Measurements from ENCODE around the gene CKMT2. TPM values are rescaled to one million over a fixed set of nuclear protein-coding genes. Genes with fewer than 3 reads are reported as not detected.

CKMT2 gene
- total RNA-seq, 1 experiment from 2014 or later, result not detected

DNA sequence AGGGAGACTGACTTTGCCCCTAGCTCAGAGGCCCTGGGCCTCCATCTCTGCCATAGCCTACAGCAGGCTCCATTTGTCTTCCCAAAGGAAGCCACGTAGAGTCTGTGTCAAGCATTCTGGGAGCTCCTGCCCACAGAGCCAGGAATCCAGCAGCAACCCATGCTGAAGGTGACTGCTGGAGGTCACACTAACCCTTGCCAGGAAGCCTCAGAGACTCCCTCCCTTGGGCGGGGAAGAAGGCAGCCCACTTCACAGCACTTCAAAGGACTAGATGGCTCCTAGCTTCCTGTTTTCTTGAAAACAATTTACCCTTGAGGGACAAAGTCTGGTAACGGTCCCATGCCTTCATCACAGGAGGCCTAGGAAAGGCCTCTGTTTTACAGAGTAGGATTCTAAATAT lies 1.7 kb downstream of the CKMT2 start:
- no peak overlapping the region for H3K4me2 ChIP-seq (ENCODE audit: low read depth, low read length, poor library complexity, severe bottlenecking)
- H3K4me3 ChIP-seq (ENCODE audit: low read length), result no peak overlapping the region
- H3K36me3 ChIP-seq (ENCODE audit: insufficient read depth, low read length), result no peaks in the 10 kb centered on the region
- no peaks in the 10 kb centered on the region for H3K79me2 ChIP-seq (ENCODE audit: low read length)
- H3K9me3 ChIP-seq (ENCODE audit: low read length), result no peaks in the 10 kb centered on the region
- no peak overlapping the region for H2AFZ ChIP-seq (ENCODE audit: low read length)
- H4K20me1 ChIP-seq (ENCODE audit: insufficient read depth, low read depth, low read length), result no peaks in the 10 kb centered on the region
- peaks cover 6% of the 10 kb centered on the region; the same call in 1 of the 2 replicates for H3K4me1 ChIP-seq (ENCODE audit: low read length)
- H3K9ac ChIP-seq (ENCODE audit: low read length), result no peak overlapping the region
- no peak for DNase-seq
- no peak overlapping the region for H3K27ac ChIP-seq (ENCODE audit: low read length)
- H3K9me2 ChIP-seq (replicated peaks; ENCODE audit: insufficient read depth, low read length), result no peaks in the 10 kb centered on the region
- H3K27me3 ChIP-seq (ENCODE audit: low read length), result no peaks in the 10 kb centered on the region

GRCh38 chr5:81235287-81236072 lies 2.4 kb downstream of the CKMT2 start:
- no peaks in the 10 kb centered on the region for H3K79me2 ChIP-seq (ENCODE audit: low read length)
- H3K4me3 ChIP-seq (ENCODE audit: low read length), result no peak overlapping the region
- H3K4me1 ChIP-seq (ENCODE audit: low read length), result 0 out of 2 replicates have a peak, but pooled peaks cover 4% of the 10 kb centered on the region
- no peak overlapping the region for H3K4me2 ChIP-seq (ENCODE audit: low read depth, low read length, poor library complexity, severe bottlenecking)
- H4K20me1 ChIP-seq (ENCODE audit: insufficient read depth, low read depth, low read length), result no peaks in the 10 kb centered on the region
- no peak overlapping the region for H3K27ac ChIP-seq (ENCODE audit: low read length)
- H3K27me3 ChIP-seq (ENCODE audit: low read length), result no peaks in the 10 kb centered on the region
- no peak for DNase-seq
- no peak overlapping the region for H3K9ac ChIP-seq (ENCODE audit: low read length)
- no peaks in the 10 kb centered on the region for H3K9me2 ChIP-seq (replicated peaks; ENCODE audit: insufficient read depth, low read length)
- no peaks in the 10 kb centered on the region for H3K9me3 ChIP-seq (ENCODE audit: low read length)
- H3K36me3 ChIP-seq (ENCODE audit: insufficient read depth, low read length), result no peaks in the 10 kb centered on the region
- no peak overlapping the region for H2AFZ ChIP-seq (ENCODE audit: low read length)

DNA sequence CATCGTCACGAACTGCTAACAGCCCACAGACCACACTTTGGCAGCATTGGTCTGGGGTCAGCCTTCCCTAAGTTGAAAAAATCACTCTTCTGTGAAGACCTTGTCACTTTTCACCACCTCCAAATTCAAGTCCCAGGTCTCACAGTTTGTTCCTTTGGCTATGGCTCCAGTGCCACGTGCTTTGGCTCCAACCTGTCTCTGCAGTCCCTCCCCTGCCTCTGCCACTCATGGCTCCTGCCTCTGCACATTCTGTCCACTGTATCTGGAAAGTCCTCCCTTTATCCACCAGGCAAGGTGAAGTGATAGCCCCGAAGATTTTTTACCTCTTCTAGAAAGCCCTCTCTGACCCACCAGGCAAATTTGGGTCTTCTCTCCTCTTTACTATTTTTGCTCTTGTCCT lies 5.3 kb downstream of the CKMT2 start:
- DNase-seq, result no peak
- H3K36me3 ChIP-seq (ENCODE audit: insufficient read depth, low read length), result no peaks in the 10 kb centered on the region
- no peak overlapping the region for H3K4me2 ChIP-seq (ENCODE audit: low read depth, low read length, poor library complexity, severe bottlenecking)
- H3K9me3 ChIP-seq (ENCODE audit: low read length), result no peaks in the 10 kb centered on the region
- H3K4me1 ChIP-seq (ENCODE audit: low read length), result peaks cover 6% of the 10 kb centered on the region
- H3K9ac ChIP-seq (ENCODE audit: low read length), result no peak overlapping the region
- no peaks in the 10 kb centered on the region for H3K27me3 ChIP-seq (ENCODE audit: low read length)
- H3K79me2 ChIP-seq (ENCODE audit: low read length), result no peaks in the 10 kb centered on the region
- H4K20me1 ChIP-seq (ENCODE audit: insufficient read depth, low read depth, low read length), result no peaks in the 10 kb centered on the region
- H3K9me2 ChIP-seq (replicated peaks; ENCODE audit: insufficient read depth, low read length), result no peaks in the 10 kb centered on the region
- no peak overlapping the region for H3K4me3 ChIP-seq (ENCODE audit: low read length)
- no peak overlapping the region for H2AFZ ChIP-seq (ENCODE audit: low read length)
- H3K27ac ChIP-seq (ENCODE audit: low read length), result no peak overlapping the region

DNA sequence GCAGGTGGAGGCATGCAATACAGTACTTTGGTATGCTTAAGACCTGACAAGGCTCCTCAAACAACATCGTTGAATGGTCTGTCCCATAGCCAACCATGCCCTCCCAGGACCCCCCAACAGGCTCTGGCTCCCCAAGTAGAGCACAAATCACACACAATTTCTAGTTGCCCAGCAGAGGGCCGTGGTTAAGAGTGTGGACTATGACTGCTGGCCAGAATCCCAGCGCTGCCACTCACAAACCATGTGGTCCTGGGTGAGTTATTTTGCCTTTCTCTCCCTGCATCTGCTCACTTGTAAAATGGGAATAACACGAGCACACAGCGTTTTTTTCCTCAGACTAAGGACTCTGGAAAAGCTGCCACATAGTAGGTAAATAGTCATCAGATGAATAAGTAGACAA lies 6.5 kb downstream of the CKMT2 start:
- Histone ChIP-seq H3K4me1 (ENCODE audit: low read length) (peaks cover 6% of the 10 kb centered on the region), H3K4me3 (ENCODE audit: low read length) (no peak overlapping the region), H3K27ac (ENCODE audit: low read length) (no peak overlapping the region), H2AFZ (ENCODE audit: low read length) (no peak overlapping the region), H3K4me2 (ENCODE audit: low read depth, low read length, poor library complexity, severe bottlenecking) (no peak overlapping the region), H3K27me3 (ENCODE audit: low read length) (no peaks in the 10 kb centered on the region), H3K9me3 (ENCODE audit: low read length) (no peaks in the 10 kb centered on the region), H4K20me1 (ENCODE audit: insufficient read depth, low read depth, low read length) (no peaks in the 10 kb centered on the region), H3K79me2 (ENCODE audit: low read length) (no peaks in the 10 kb centered on the region), H3K9ac (ENCODE audit: low read length) (no peak overlapping the region), H3K9me2 (replicated peaks; ENCODE audit: insufficient read depth, low read length) (no peaks in the 10 kb centered on the region), H3K36me3 (ENCODE audit: insufficient read depth, low read length) (no peaks in the 10 kb centered on the region)
- no peak for DNase-seq

DNA sequence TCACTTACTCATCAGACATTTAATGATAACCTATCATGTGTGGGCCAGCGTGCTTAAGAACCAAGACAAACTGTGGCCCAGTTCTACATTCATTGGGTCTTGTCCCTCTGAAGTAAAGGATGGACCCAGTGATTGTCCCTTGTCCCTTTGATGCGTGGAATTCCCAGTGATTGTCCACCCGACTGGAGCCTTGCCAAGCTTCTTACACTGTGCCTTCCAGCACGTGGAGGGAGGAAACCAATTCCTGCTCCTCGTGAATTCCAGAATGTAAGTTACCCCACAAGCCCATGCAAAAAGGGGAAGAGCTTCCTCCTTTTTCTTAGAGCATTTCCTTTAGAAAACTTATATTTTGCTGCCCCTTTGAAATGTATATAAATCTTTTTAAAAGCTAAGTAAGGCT lies 7.9 kb downstream of the CKMT2 start:
- Histone ChIP-seq H3K4me1 (ENCODE audit: low read length) (peaks cover 10% of the 10 kb centered on the region), H3K9me3 (ENCODE audit: low read length) (no peaks in the 10 kb centered on the region), H3K27ac (ENCODE audit: low read length) (no peak overlapping the region), H3K27me3 (ENCODE audit: low read length) (no peaks in the 10 kb centered on the region), H3K9me2 (replicated peaks; ENCODE audit: insufficient read depth, low read length) (no peaks in the 10 kb centered on the region), H3K9ac (ENCODE audit: low read length) (no peak overlapping the region), H3K4me3 (ENCODE audit: low read length) (no peak overlapping the region), H3K4me2 (ENCODE audit: low read depth, low read length, poor library complexity, severe bottlenecking) (no peak overlapping the region), H3K36me3 (ENCODE audit: insufficient read depth, low read length) (no peaks in the 10 kb centered on the region), H3K79me2 (ENCODE audit: low read length) (no peaks in the 10 kb centered on the region), H4K20me1 (ENCODE audit: insufficient read depth, low read depth, low read length) (no peaks in the 10 kb centered on the region), H2AFZ (ENCODE audit: low read length) (no peak overlapping the region)
- DNase-seq, result no peak

DNA sequence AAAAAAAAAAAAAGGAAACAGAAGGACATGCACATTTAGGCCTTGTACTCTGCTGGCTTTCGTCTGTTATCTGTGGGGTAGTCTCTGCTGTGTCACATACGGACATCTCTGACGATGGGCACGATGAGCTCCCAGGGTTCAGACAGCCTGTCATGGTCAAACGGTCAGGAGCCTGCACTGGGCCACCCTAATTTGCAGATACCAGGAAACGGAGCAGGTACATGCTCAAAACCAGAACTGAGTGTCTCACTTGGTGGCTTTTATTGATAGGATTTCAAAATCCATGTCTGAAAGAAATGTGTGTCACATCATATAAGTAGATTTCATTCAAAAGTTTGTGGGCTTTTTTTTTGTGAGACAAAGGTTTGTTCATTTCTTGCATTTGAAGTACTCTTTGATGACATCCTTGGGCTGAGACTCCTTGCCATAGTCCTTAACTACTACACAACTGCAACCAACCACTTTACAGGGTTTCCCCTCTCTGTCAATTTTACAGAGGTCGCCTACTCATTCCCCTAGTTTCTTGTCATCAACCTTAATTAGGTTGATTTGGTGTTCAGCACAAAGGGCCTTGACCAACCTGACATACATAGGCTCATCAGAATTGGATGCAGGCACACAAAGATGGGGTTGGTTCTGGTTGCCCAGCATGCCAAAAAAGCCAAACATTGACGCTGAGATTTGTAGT lies 9.0 kb downstream of the CKMT2 start:
- no peaks in the 10 kb centered on the region for H3K27me3 ChIP-seq (ENCODE audit: low read length)
- H3K9me2 ChIP-seq (replicated peaks; ENCODE audit: insufficient read depth, low read length), result no peaks in the 10 kb centered on the region
- H3K79me2 ChIP-seq (ENCODE audit: low read length), result no peaks in the 10 kb centered on the region
- DNase-seq, result no peak
- no peaks in the 10 kb centered on the region for H3K9me3 ChIP-seq (ENCODE audit: low read length)
- no peaks in the 10 kb centered on the region for H4K20me1 ChIP-seq (ENCODE audit: insufficient read depth, low read depth, low read length)
- no peaks in the 10 kb centered on the region for H3K36me3 ChIP-seq (ENCODE audit: insufficient read depth, low read length)
- H3K9ac ChIP-seq (ENCODE audit: low read length), result no peak overlapping the region
- H2AFZ ChIP-seq (ENCODE audit: low read length), result no peak overlapping the region
- H3K4me2 ChIP-seq (ENCODE audit: low read depth, low read length, poor library complexity, severe bottlenecking), result no peak overlapping the region
- peaks cover 10% of the 10 kb centered on the region for H3K4me1 ChIP-seq (ENCODE audit: low read length)
- H3K27ac ChIP-seq (ENCODE audit: low read length), result no peak overlapping the region
- H3K4me3 ChIP-seq (ENCODE audit: low read length), result no peak overlapping the region

DNA sequence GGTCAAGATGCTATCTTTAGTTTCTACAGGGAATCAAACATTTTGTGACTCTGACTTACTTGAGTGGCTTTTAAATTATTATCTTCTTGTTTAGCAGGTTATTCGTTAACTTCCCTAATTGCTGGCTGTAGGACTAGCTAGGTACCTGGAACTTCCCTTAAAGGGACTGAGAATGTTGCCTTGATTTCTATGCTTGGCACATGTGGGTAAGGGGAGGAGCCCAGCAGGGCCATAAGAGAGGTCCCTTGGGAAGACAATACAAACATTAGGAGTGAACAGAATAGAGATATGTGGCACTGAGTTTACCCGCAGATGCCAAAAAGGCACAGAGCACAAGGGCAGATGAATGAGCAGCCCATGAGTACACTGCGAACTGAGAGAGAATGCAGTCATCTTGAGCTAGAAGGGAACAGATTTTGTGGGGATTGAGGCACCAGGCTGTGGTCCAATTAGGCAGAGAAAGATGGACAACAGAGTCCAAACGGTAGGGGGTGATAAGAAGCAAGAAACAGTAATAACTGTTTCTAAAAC lies 9.8 kb downstream of the CKMT2 start:
- H4K20me1 ChIP-seq (ENCODE audit: insufficient read depth, low read depth, low read length), result no peaks in the 10 kb centered on the region
- no peak overlapping the region for H3K27ac ChIP-seq (ENCODE audit: low read length)
- H3K9me3 ChIP-seq (ENCODE audit: low read length), result no peaks in the 10 kb centered on the region
- DNase-seq, result no peak
- H2AFZ ChIP-seq (ENCODE audit: low read length), result no peak overlapping the region
- no peaks in the 10 kb centered on the region for H3K9me2 ChIP-seq (replicated peaks; ENCODE audit: insufficient read depth, low read length)
- H3K36me3 ChIP-seq (ENCODE audit: insufficient read depth, low read length), result no peaks in the 10 kb centered on the region
- H3K4me1 ChIP-seq (ENCODE audit: low read length), result peaks cover 10% of the 10 kb centered on the region
- no peak overlapping the region for H3K4me3 ChIP-seq (ENCODE audit: low read length)
- H3K4me2 ChIP-seq (ENCODE audit: low read depth, low read length, poor library complexity, severe bottlenecking), result no peak overlapping the region
- no peak overlapping the region for H3K9ac ChIP-seq (ENCODE audit: low read length)
- no peaks in the 10 kb centered on the region for H3K27me3 ChIP-seq (ENCODE audit: low read length)
- no peaks in the 10 kb centered on the region for H3K79me2 ChIP-seq (ENCODE audit: low read length)

GRCh38 chr5:81244451-81244850 lies 11.3 kb downstream of the CKMT2 start:
- Histone ChIP-seq H3K4me3 (ENCODE audit: low read length) (no peak overlapping the region), H3K27me3 (ENCODE audit: low read length) (no peaks in the 10 kb centered on the region), H3K9ac (ENCODE audit: low read length) (no peak overlapping the region), H3K79me2 (ENCODE audit: low read length) (no peaks in the 10 kb centered on the region), H3K4me1 (ENCODE audit: low read length) (peaks cover 10% of the 10 kb centered on the region), H4K20me1 (ENCODE audit: insufficient read depth, low read depth, low read length) (no peaks in the 10 kb centered on the region), H2AFZ (ENCODE audit: low read length) (no peak overlapping the region), H3K36me3 (ENCODE audit: insufficient read depth, low read length) (no peaks in the 10 kb centered on the region), H3K9me2 (replicated peaks; ENCODE audit: insufficient read depth, low read length) (no peaks in the 10 kb centered on the region), H3K4me2 (ENCODE audit: low read depth, low read length, poor library complexity, severe bottlenecking) (no peak overlapping the region), H3K27ac (ENCODE audit: low read length) (no peak overlapping the region), H3K9me3 (ENCODE audit: low read length) (no peaks in the 10 kb centered on the region)
- DNase-seq, result no peak

Measured in Karpas-422 (cell line).